Forelimb muscle (tissue), 1 donor: ENCODE results near the gene PRDM11. TPM values are rescaled to one million over a fixed set of nuclear protein-coding genes. Genes with fewer than 3 reads are reported as not detected.

Source experiments
- DNase-seq: peaks from one replicate; pipeline ENCODE4 v3.0.0-alpha.2; 2013; ENCODE audit warnings: low read depth
- polyA plus RNA-seq: library from polyadenylated mRNA; unstranded; fragments of 120-200 nt; gene quantifications from one replicate; pipeline ENCODE4 v1.2.1, GENCODE V29; 2013; ENCODE audit not compliant: insufficient read length

PRDM11 gene
- polyA plus RNA-seq, 1 donor: 27.1 TPM

DNA sequence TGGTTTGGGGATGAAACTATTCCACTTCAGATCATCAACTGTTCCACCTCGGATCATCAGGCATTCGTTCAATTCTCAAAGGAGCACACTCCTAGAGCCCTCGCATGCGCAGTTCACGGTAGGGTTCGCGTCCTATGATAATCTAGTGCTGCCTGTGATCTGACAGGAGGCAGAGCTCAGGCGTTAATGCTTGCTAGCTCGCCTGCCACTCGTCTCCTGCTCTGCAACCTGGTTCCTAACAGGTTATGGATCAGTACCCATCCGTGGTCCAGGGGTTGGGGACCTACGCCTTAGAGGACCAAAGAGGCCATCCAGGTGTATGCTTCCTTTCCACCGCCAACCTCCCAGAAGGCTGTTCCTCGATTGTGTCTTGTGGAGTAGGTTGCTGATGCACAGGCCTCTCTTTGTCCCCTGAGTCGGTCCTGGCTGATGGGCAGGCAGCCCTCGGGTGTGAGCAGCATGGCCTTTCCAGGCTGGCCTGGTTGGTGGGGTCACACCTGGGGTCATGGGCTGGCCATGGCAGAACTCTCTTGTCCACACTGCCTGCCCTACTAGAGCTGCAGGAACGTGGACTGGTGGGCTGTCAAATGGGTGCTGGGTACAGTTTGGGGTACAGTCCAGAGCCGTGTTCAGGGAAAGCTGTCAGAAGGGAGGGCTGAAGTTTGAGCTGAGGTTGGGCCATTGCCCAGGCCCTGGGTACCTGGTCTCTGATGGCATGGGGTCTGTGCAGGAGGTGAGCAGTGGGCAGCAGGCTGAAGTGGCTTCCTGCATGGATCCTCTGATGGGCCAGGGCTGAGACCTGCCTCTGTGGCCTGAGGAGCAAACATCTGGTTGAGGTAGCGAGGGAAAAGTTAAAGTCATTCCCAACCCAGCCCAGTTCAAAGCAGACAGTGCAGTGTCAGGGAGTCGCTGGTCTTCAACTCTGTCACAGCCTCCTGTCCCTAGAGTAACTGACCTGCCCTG is 11.1 kb downstream of the PRDM11 start:
- DNase-seq: no peak

DNA sequence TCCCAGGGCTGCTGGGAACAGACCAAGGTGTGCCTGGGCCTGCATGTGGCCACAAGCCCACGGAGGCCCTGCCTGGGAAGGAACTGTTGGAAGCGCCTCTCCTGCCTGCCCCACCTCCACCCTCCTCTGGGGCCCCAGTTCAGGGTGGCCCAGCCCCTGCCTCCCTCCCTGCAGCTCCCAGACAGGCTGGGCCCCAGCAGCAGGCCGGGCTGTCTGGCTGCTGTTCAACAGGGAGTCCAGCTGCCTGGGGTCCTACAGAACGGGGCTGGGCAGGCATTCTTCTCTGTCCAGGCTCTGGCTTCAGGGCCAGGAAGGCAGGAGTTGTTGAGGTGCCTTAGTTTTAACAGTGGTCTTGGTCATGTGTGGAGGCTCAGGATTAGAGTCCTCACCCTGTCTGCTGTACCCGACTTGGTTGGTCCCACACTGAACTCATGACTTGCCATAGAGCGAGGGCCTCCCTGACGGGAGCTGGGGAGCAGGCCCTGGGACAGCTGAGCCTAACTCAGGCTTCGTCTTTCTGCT is 11.8 kb downstream of the PRDM11 start:
- DNase-seq: no peak

DNA sequence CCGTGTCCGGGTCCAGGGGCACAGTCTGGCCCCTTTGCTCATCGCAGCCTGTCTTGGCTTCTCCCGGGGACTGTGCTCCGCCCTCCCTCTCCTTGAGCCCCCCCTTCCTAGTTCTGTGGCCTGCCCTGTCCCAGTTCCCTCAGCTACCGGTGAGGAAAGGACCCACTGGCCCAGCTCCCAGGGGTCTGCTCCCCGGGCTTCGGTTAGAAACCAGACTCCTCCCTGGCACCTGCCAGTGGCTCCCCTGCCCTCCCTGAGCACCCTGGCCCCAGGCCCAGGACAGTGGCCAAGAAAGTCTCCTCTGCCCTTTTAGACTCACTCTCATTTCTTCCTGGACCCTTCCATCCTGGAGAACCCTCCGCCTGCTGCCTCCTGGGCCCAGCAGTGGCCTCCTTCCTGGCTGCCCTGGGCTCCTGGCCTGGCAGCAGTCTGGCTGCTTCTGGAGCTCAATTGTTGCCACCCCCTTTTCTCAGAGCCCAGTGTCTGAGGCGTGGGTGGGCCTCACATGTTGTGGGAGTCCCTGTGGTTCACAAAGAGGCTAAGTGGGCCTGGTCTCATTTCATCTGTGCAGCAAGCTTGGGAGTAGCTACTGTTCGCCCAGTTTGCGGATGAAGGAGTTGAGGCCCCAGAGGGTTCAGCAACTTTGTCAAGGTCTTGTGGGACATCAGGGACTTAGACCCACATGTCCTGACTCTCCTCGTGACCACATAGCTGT is 12.6 kb downstream of the PRDM11 start:
- no peak for DNase-seq

DNA sequence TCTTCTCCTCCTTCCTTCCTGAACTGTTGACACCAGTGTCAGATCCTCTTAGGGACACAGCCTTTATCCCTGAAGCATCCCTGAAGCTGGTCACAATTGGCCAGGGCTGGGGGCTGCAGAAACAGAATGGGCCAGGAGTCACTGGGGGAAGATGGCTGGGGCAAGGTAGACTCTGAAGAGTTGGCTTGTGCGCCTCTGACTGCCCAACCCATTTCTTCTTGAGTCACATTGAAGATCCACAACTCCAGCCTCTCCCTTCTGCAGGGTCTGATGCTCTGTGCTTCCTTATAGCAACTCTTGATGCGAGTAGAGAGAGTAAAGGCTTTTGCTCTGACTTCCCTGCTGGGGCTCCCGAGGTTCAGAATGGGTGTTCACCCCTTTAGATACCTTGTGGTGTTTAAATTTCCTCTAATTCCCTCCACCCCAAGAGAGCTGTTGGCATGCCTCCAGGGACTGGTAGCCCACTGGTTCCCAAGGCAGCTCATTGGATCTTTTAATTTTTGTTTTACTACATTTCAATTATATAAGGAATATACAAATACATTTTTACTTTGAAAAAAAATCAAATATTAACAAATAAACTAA is 13.4 kb downstream of the PRDM11 start:
- DNase-seq: no peak

DNA sequence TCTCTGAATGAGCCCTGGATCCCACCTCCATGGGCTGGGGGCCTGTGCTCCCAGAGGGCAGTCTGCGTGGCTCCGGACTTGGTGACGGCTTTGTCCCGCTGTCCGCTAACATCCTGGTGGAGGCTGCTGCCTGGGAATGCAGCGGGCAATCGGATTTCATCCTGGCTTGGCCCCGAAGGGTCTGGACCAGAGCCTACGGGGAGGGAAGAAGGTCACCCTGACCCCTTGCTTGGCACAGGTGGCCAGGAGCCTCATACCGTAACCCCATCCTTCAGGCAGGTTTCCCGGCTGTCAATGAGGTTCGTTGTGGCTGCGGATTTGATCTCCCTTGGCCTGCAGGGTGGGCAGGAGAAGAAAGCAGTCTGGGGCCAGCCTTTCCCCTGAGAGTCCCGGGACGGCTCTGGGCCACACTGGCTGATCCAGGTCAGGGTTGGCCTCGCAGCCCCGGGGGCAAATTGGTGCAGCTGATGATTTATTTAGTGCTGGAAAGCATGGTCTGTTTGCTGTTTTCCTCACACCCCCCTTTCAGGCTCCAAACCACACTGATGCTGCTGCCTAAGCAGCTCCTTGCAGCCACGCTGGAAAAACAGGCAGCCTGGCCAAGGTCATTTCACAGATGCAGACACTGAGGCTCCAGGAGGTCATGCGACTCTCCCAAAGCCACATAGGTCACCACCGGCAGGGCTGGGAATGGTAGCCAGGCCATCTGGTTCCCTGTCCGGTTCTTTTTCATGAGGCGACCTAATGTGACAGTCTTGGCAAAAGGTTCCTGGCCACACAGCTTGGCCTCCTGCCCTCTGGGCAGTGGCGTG is 15.0 kb downstream of the PRDM11 start:
- DNase-seq: no peak

DNA sequence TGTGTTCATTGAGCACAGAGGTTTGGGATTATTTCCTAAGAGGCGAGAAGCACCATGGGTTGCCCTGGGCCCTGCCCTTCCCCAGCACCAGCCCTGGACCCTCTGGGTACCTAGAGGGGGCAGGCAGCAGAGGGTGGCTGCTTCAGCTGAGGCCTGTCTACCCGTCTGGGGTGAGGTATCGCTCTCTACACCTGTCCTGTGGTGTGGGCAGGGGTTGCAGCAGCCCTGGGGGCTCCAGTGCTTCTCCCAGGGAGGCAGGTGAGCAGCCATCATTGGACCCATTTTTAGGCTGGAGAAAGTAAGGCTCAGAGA is 15.6 kb downstream of the PRDM11 start:
- no peak for DNase-seq

DNA sequence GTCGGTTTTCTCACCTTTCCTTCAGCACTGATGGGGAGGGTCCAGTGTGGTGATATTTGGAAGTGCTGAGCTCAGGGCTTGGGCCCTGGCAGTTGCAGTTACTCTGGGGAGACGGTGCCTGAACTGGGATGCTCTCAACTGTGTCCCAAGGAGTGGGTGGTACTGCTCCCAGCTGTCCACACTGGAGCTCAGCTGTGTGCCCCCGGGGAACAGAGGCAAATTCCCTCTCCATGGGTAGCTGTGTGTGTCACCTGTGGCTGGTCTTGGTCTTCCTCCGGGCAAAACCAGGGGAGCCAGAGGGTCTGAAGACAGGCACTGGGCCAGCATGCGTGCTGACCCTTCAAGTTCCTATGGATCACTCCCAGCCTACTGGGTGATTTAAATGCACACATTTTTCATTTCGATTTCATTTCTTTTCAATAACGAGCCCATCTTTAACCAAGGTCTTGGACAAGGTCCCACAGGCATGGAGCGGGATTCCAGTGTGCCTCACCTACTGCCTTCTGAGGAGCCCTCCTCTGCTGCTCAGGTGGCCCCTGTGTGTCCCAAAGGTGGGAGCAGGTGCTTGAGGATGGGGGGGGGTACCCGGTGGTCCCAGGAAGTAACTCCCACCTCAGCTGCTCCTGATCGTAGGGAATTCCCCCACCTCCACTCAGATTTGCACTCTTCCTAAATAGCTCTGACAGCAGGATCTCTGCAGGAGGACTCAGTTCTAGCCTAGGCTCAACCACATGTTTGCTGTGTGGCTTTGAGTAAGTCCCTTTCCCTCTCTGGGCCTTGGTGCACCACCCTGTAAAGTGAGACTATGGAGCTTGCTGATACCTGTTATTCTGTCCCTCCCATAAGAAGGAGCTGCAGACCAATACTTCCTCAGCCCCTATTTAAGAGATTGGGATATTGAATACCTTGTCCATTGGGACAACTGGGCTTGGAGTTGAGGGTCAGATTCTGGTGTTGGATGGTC is 16.8 kb downstream of the PRDM11 start:
- no peak for DNase-seq

DNA sequence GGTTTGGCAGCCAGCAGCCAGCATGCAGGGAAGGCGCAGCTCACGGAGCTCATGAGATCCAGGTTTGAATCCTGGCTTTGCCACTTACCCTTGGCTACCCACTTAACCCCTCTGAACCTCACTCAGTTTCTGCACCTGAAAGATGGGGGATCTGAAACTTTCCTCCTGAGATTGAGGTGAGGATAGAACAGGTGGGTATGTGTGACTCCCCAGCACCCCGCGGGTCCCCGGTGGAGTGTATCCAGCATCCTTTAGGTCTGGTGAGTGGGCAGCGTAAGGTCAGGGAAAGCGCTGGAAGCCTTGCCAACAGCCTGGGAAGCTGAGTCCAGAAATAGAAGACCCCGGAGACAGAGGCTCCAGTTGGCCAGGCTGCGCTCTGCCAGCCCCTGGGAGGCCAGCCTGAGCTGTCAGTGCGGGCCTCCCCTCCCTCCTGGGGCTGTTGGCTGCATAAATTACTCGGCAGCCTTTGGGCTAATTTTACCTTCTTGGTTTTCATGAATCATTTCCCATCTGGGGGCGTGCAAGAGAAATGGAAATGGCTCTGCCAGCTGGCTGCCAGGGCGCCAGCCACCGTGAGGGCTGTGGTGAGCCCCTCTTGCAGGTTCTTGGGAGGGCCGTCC is 17.6 kb downstream of the PRDM11 start:
- no peak for DNase-seq

DNA sequence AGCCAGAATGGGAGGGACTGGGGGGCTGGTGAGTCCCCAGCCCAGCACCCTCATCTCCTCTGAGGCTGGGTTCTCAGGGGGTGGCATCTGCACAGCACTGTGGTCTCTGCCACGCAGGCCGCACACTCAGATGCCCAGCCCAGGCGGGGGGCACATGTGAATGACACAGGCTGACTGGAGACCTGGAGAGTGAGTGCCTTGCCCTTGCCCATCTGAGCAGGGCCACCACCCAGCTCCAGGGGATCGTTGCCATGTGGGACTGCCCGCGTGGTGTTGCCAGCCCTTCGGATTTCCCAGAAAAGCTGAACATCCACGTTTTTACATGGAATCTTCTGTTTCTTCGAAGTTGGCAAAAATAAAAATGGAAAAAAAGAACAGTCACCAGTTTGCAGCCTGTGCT is 18.9 kb downstream of the PRDM11 start:
- no peak for DNase-seq

DNA sequence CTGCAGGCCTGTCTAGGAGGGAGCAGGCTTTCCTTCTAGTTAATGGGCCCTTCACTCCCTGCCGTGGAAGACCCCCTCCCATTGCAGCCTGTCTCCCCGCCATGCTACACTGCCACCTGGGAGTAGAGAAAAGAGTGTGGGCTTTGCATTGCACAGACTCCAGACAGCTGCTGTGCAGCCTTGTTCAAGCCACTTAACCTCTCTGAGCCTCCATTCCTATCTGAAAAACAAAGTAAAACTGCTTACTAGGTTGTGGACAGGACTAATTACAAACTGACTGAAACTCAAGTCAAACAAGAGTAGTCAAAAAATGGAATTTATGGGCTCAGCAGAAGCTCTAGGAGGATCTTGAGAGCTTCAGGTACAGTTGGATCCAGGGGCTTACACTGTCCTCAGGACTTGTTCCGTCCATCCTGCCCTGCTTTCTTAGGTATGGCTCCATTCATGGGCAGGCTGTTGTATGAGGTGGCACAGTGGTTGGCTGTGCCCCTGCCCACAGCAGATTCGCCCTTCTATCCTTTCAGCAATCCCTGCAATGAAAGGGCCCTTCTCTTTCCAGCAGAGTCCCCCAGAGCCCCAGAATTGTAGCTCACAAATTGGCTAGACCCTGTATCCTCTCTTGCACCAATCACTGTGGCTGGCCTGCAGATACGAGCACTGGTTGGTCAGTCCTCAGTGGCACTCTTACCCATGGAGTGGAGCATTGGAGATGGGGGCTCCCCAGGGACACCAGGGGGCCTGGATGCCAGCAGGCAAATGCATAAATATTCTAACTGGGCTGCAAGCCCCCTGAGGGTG is 19.6 kb downstream of the PRDM11 start:
- no peak for DNase-seq

DNA sequence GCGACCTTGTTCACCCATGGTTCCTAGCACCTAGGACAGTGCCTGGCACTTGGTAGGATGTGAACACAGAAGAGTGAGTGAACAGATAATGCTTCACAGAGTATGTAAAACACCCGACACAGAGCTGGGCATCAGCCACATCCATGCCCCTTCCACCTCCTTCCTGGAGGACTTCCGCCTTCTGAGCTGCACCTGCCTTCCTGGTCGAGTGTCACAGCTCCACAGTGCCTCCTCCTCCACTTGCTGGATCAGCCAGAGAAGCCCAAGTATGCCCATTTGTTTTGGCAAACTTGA is 20.1 kb downstream of the PRDM11 start:
- no peak for DNase-seq

DNA sequence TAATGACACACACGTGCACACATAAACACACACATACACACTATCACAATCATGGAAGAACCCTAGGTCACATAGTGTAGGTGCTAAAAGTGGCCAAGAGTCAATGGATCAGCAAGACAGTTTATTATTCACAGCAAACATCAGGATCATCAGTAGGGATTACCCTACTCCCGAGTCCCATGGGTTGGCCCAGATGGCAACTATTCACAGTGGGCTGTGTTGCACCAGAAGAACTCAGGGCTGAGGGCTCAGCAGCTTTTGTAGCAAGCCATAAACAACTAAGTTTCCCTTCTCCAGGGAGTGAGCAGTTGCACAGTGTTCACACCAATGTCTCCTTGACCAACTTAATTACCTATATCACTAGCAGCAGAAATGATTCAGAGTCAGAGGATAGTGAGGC is 20.8 kb downstream of the PRDM11 start:
- DNase-seq: no peak

DNA sequence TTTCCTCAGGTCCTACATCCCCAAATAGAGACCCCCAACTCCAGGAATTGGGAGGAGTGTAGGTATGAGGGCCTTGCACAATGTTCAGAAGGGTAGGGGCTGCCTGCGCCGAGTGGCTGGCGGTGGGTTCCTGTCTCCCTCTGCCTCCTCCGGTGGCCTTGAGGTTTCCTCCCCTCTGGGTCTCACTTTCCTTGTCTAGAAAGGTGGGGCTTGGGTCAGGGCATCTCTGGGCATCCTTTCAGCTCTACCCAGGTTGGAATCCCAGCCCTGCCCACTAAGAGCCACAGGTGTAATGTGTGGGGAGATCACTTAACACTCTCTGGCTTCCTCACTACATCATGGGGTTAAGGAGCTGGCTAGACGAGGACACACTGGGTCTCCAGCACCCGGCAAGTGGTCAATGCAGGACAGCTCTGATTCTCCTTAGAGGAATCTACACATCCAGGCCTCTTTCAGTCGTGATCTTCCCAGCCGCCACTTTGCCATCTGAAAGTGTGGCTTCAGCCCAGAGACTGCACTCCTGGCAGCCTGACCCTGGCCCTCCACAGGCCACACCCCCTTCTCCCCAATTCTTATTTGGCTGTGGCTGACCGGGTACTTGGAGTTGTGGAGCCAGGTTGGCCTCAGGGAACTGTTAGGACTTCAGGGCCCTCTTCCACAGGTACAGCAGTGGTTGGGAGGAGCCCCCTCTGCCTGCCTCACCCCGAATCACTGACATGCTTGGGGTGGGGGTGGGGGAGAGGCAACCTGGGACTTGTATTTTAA is 22.1 kb downstream of the PRDM11 start:
- DNase-seq: no peak

DNA sequence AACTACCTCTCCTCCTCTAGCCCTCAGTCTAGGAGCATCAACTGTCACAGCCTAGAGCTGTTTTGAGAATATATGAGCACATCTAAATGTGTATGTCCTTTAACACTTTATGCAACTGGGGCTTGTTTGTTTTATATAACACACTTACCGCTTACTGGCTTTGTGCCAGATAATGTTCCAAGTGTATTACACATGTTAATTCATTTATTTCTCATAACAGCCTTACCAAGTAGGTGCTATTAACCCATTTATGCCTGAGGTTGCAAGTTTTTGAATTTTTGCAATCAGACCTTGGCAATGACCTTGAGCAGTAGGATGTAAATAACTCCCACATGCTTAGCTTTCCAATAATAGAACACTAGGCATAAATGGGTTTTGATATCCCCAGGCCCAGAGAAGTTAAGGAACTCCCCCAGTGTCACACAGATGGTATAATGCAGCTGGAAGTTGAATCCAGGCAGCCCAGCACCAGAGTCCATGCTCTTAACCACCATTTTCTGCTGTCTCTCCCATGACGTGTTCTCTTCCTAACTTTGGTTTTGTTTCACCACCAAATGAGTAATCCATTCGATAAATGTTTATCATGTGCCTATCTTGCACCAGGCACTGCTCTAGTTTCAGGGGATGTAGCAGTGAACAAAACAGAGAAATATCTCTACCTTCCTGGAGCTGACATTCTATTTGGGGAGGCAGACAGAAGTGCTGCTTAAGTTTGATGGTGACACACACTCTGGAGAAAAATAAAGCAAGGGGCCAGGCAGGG is 23.1 kb downstream of the PRDM11 start:
- no peak for DNase-seq

DNA sequence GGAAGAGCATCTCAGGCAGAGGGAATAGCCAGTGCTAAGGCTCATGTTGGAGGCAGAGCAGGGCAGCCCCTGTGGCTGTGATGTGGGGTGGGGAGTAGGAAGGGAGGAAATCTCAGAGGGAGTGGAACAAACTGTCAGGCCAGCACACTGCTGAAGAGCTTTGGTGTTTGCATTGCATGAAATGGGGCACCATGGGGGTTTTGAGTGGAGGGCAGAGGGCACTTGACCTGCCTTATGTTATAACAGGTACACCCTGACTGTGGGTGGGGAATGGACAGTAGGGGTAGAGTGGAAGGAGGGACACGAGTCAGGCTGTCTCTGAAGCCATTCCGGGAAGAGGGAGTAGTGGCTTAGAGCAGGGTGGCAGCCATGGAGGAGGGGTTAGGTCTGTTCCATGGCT is 24.0 kb downstream of the PRDM11 start:
- no peak for DNase-seq

DNA sequence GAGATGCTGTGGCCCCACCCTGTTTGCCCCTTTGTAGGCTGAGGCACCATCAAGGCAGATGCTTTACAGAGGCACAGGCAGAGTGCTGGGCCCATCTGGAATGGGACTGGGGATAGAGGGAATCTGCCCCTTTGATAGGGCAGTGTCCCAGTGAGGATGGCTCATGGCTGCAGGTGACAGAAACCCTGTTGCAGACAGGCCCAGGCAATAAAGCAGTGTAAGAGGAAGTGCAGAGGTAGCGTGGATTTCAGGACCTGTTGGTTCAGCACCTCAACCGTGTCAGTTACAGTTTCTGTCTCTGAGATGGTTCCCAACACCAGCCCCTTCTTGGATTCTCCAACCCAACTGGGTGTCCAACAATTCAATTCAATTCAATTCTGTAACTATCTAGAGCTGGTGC is 25.1 kb downstream of the PRDM11 start:
- no peak for DNase-seq

DNA sequence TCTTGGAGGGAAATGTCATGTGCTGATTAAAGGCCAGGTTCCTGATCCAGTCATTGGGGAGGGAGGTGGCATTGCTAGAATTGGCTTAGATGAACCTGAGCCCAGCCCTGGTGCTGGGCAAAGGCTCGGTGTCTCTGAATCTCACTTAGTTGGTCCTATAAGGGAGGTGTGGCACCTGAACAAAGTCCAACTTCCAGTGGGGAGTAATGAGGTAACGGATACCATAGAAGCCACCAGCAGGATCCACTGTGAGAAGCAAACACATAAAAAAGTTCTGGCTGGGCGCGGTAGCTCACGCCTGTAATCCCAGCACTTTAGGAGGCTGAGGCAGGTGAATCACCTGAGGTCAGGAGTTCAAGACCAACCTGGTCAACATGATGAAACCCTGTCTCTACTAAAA is 26.6 kb downstream of the PRDM11 start:
- no peak for DNase-seq
